ENCODE data around the gene TBC1D16.
"Not testable (repeated sequence)": the region's sequence is repeated elsewhere in the genome, so short reads cannot be mapped to it uniquely, and the experiment has no call there.

Gene TBC1D16

GRCh38 chr17:80002690-80003490, 32.8 kb downstream of the TBC1D16 start:
- DNase-seq (ENCODE audit: low spot score), result no peak

- no peak for DNase-seq (ENCODE audit: low spot score)
Measured at GRCh38 chr17:80002070-80002641, 33.5 kb downstream of the TBC1D16 start.

GRCh38 chr17:80000981-80001775, 34.5 kb downstream of the TBC1D16 start:
- no peak for DNase-seq (ENCODE audit: low spot score)

DNA sequence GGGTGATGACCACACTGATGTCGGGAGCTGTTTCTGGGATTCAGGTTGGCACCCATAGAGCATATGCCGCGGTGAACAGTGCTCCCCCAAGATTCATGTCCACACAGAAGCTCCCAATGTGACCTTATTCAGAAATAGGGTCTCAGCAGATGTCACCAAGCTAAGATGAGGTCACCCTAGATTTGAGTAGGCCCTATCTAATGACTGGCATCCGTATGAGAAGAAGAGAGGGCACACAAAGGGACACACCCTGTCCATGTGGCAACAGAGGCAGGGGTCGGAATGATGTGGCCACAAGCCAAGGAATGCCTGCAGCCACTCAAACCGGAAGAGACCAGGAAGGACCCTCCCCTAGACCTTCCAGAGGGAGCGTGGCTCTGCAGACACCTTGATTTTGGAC, 35.5 kb downstream of the TBC1D16 start:
- no peak for DNase-seq (ENCODE audit: low spot score)

DNA sequence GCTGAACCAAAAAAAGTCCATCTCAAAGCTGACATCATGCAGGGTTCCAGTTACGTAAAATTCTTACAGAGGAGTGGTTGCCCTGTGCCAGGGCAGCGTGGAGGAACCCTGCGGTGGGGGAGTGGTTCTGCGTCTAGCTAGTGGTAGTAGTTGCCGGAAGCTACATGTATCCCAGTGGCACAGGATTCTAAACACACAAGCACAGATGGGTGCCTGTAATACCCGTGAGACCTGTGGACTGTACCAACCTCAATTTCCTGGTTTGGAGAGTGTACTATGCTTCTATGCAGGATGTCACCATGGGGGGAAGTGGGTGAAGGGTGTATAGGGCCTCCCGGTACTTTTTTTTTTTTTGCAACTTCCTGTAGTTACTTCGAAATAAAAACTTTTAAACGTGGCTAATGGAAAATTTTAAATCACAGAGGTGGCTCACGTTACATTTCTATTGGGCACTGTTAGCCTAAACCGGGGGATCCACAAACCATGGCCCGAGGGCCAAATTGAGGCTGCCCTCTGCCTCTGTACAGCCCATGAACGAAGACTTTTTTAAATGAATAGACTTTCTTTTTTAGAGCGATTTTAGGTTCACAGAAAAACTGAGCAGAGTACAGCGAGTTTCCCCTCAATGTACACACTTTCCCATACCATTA, 38.5 kb downstream of the TBC1D16 start:
- DNase-seq (ENCODE audit: low spot score), result no peak

GRCh38 chr17:79996291-79996690, 39.4 kb downstream of the TBC1D16 start:
- no peak for DNase-seq (ENCODE audit: low spot score)

- DNase-seq (ENCODE audit: low spot score), result no peak
Measured at GRCh38 chr17:79995696-79996095, 40.0 kb downstream of the TBC1D16 start.

DNA sequence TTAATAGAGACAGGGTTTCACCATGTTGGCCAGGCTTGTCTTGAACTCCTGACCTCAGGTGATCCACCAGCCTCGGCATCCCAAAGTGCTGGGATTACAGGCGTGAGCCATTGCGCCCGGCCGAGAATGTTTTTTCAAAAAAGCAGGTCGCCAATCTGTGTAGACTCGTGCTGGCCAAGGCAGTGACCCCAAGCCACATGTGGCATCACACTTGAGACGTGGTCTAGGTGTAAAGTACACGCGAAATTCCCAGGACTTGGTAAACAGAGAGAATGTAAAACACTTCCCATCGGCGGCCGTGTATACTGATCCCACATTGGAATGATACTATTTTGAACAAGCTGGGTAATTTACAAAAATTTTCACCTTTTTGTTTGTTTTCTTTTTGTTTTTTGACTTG, 41.1 kb downstream of the TBC1D16 start:
- no peak for DNase-seq (ENCODE audit: low spot score)

GRCh38 chr17:79994228-79994569, 41.5 kb downstream of the TBC1D16 start:
- DNase-seq (ENCODE audit: low spot score), result not testable (repeated sequence)

DNA sequence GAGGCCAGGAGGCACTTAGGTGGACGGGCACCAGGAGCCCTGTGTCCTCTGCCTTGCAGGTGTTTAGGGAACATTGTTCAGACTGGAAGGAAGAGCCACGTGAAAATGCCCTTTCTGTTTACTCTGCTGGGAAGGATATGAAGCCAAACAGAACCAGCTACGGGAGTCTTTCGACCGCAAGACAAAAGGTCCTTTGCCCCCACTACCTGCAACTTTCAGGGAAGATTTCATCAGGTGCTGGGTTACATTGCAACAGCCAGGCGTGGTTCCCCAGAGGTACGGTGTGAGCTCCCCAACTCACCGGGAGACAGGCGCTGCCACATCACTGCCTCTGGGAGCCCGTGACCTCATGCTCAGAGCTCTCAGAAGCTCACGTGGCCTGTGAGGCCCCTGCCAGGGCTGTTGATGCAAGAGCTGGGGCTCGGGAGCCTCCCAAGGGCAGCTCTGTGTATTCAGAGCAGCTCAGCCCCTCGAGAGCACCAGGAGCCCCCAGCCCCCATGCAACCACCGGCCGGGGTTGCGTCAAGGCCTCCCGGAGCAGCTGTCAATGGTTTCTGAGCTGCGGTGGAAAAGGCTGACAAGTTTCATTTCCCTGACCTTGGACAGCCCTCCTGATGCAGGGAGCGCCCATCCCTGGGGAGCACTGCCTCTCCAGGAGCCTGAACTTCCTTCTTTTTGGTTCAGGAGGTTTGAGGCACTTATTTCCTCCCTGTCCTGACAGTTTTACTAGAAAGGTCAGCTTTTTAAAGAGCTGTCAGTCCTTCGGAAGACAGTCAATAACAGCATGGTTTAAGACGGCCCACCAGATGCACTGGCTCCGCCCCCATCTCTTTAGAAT, 42.1 kb downstream of the TBC1D16 start:
- DNase-seq (ENCODE audit: low spot score), result no peak

- no peak for DNase-seq (ENCODE audit: low spot score)
Measured at GRCh38 chr17:79992649-79993389, 42.9 kb downstream of the TBC1D16 start.

DNA sequence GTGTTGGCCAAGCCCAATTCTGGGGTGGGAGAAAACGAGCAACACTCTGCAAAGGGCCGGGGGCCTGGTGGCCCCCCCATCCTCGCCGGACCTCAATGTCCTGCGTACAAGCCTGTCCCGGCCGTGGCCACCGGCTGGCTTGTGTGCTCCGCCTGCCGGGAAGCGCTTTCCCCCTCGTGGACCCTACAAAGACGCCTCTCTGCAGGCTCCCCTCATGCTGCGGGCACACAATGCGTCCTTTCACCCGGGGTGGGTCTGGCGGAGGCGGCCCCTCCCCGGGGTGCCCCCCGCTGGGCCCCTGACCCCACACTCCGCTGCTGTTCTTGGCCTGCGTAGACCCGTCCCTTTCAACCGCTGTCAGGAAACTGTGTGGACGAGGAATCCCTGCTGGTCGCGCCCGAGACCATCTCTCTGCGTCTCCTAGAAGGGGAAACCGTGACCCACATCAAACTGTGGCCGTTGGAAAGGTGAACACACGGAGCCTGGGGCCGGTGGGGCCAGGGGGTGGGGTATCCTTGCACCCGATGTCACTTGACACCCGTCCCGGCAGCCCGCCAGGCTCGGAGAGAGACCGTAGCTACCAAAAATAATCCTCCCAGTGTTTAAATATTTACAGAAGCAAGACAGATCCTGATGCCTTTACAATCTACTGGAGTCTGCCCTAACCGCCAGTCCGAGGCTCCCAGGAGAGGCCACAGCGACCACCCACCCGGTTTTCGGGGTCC, 43.6 kb downstream of the TBC1D16 start:
- no peak for DNase-seq (ENCODE audit: low spot score)

DNA sequence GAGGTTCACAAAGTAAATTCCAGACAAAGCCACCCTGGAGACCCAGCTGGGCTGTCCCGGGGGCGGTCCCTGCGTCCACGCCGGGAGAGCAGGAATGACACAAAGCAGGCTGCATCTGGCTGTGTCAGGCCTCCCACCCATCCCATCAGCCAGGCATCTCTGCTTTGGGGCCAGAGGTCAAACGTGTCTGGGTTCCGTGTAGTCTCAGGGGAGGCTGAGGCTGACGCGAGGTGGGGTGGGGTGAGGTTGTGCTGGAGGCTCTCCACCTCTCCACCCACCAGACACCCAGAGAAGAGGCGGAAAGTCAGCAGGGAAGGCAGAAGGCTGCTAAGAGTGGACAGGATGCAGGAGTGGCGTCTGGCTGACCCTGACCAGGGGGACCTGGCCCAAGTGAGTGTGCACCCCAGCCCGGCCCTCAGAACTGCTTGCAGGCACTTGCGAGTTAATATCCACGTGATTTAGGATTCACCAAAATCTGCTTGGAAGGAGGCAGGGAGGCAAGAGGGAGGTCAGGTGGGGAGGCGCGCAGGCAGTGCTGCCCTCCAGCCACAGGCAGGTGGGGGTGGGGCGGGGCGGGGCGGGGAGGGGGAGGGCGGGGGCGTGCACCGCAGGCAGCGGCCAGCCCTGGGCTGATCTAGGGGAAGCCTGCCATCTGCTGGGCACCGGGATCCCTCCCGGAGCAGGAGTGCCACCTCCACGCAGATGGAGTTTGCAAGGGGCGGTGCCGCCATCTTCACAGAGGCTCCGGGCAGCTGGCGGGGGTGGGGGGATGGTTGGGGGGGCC, 44.3 kb downstream of the TBC1D16 start:
- peak; percentile 60 for DNase-seq (ENCODE audit: low spot score)

- no peak for DNase-seq (ENCODE audit: low spot score)
Measured at GRCh38 chr17:79990704-79991103, 45.0 kb downstream of the TBC1D16 start.

- no peak for DNase-seq (ENCODE audit: low spot score)
Measured at GRCh38 chr17:79990051-79990592, 45.5 kb downstream of the TBC1D16 start.

- no peak for DNase-seq (ENCODE audit: low spot score)
Measured at GRCh38 chr17:79989106-79989835, 46.4 kb downstream of the TBC1D16 start.

GRCh38 chr17:79988185-79988971, 47.3 kb downstream of the TBC1D16 start:
- DNase-seq (ENCODE audit: low spot score), result no peak

DNA sequence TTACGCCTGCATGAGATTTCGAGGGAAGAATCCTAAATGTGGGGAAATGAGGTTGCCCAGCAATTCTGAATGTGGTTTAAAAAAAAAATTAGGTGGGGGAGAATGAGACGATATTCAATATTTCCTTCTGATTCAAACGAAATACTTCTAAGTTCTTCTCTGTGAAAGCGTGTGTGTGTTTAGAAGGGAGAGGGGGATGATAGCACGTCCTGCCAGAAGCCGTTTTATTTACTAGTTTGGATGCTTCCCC, 47.8 kb downstream of the TBC1D16 start:
- no peak for DNase-seq (ENCODE audit: low spot score)
